Measurements from ENCODE around the gene IDE.

The IDE gene

GRCh38 chr10:92573798-92574547 lies at the start of gene IDE:
Gene IDE, minus strand, starts transcription at chr10:92574093. Its CDS starts 74 bp downstream, at chr10:92574019.
- peaks cover 7% of the 10 kb centered on the region; the same call in 1 of the 2 replicates for H3K4me1 ChIP-seq (ENCODE audit: low read length)
- no peaks in the 10 kb centered on the region for H3K9me3 ChIP-seq (replicated peaks; ENCODE audit: insufficient read depth, low read length)
- H3K9me2 ChIP-seq (replicated peaks; ENCODE audit: insufficient read depth, low read length), result no peaks in the 10 kb centered on the region
- H2AFZ ChIP-seq (ENCODE audit: low read length), result peak within 1 kb of the TSS; percentile 100
- no peaks in the 10 kb centered on the region for H3K27me3 ChIP-seq (replicated peaks; ENCODE audit: insufficient read depth, low read length)
- no peaks in the 10 kb centered on the region for H3K36me3 ChIP-seq (replicated peaks; ENCODE audit: insufficient read depth, low read length)
- H3K27ac ChIP-seq (ENCODE audit: low read length), result peak within 1 kb of the TSS; percentile 96
- TF ChIP-seq EZH2phosphoT487 (IDR thresholded peaks at IDR 0.05; ENCODE audit: low read length), result no peak
- peak; percentile 81 for TF ChIP-seq CTCF (IDR thresholded peaks at IDR 0.05; ENCODE audit: low read length)
- no peak for TF ChIP-seq EZH2 (optimal IDR thresholded peaks at IDR 0.05; ENCODE audit: low read depth, low read length)
- H3K4me2 ChIP-seq (ENCODE audit: low read depth, low read length), result peak within 1 kb of the TSS; percentile 94
- H4K20me1 ChIP-seq (ENCODE audit: insufficient read depth, low read length), result no peaks in the 10 kb centered on the region
- peak within 1 kb of the TSS; percentile 97 for H3K4me3 ChIP-seq (ENCODE audit: low read length)
- H3K79me2 ChIP-seq (ENCODE audit: low read length), result peaks cover 47% of the 10 kb centered on the region
- H3F3A ChIP-seq (ENCODE audit: insufficient read depth, low read length), result peaks cover 10% of the 10 kb centered on the region; the same call in 1 of the 2 replicates
- peak; percentile 91 for DNase-seq
- H3K9ac ChIP-seq (ENCODE audit: low read length), result peak within 1 kb of the TSS; percentile 98

GRCh38 chr10:92619368-92619767 lies 45.5 kb upstream of the IDE start:
- H3K36me3 ChIP-seq (replicated peaks; ENCODE audit: insufficient read depth, low read length), result peaks cover 18% of the 10 kb centered on the region; the same call in 1 of the 2 replicates
- TF ChIP-seq EZH2phosphoT487 (IDR thresholded peaks at IDR 0.05; ENCODE audit: low read length) (no peak), CTCF (IDR thresholded peaks at IDR 0.05; ENCODE audit: low read length) (no peak), EZH2 (optimal IDR thresholded peaks at IDR 0.05; ENCODE audit: low read depth, low read length) (no peak)

GRCh38 chr10:92615515-92615914 lies 41.6 kb upstream of the IDE start:
- Histone ChIP-seq H3K4me2 (ENCODE audit: low read depth, low read length) (no peak overlapping the region), H3K4me3 (ENCODE audit: low read length) (no peak overlapping the region), H4K20me1 (ENCODE audit: insufficient read depth, low read length) (no peaks in the 10 kb centered on the region), H3K4me1 (ENCODE audit: low read length) (no peaks in the 10 kb centered on the region), H3K79me2 (ENCODE audit: low read length) (peaks cover 63% of the 10 kb centered on the region), H3K9me2 (replicated peaks; ENCODE audit: insufficient read depth, low read length) (no peaks in the 10 kb centered on the region), H3F3A (ENCODE audit: insufficient read depth, low read length) (no peaks in the 10 kb centered on the region), H3K27me3 (replicated peaks; ENCODE audit: insufficient read depth, low read length) (no peaks in the 10 kb centered on the region), H3K36me3 (replicated peaks; ENCODE audit: insufficient read depth, low read length) (peaks cover 22% of the 10 kb centered on the region), H2AFZ (ENCODE audit: low read length) (no peak overlapping the region), H3K9me3 (replicated peaks; ENCODE audit: insufficient read depth, low read length) (no peaks in the 10 kb centered on the region), H3K9ac (ENCODE audit: low read length) (no peak overlapping the region), H3K27ac (ENCODE audit: low read length) (no peak overlapping the region)
- no peak for TF ChIP-seq EZH2phosphoT487 (IDR thresholded peaks at IDR 0.05; ENCODE audit: low read length)
- no peak for TF ChIP-seq EZH2 (optimal IDR thresholded peaks at IDR 0.05; ENCODE audit: low read depth, low read length)
- no peak for TF ChIP-seq CTCF (IDR thresholded peaks at IDR 0.05; ENCODE audit: low read length)
- DNase-seq, result no peak

More at GRCh38 chr10:92619368-92619767, 45.5 kb upstream of the IDE start:
- Histone ChIP-seq H3K27ac (ENCODE audit: low read length) (no peak overlapping the region), H4K20me1 (ENCODE audit: insufficient read depth, low read length) (no peaks in the 10 kb centered on the region), H3K4me2 (ENCODE audit: low read depth, low read length) (no peak overlapping the region), H3F3A (ENCODE audit: insufficient read depth, low read length) (no peaks in the 10 kb centered on the region), H3K79me2 (ENCODE audit: low read length) (peaks cover 50% of the 10 kb centered on the region), H3K9me3 (replicated peaks; ENCODE audit: insufficient read depth, low read length) (no peaks in the 10 kb centered on the region), H3K4me3 (ENCODE audit: low read length) (no peak overlapping the region), H3K9me2 (replicated peaks; ENCODE audit: insufficient read depth, low read length) (no peaks in the 10 kb centered on the region), H3K4me1 (ENCODE audit: low read length) (no peaks in the 10 kb centered on the region), H3K9ac (ENCODE audit: low read length) (no peak overlapping the region), H2AFZ (ENCODE audit: low read length) (no peak overlapping the region), H3K27me3 (replicated peaks; ENCODE audit: insufficient read depth, low read length) (no peaks in the 10 kb centered on the region)
- no peak for DNase-seq
